ENCODE measurements around the gene GLRX2.

DNA sequence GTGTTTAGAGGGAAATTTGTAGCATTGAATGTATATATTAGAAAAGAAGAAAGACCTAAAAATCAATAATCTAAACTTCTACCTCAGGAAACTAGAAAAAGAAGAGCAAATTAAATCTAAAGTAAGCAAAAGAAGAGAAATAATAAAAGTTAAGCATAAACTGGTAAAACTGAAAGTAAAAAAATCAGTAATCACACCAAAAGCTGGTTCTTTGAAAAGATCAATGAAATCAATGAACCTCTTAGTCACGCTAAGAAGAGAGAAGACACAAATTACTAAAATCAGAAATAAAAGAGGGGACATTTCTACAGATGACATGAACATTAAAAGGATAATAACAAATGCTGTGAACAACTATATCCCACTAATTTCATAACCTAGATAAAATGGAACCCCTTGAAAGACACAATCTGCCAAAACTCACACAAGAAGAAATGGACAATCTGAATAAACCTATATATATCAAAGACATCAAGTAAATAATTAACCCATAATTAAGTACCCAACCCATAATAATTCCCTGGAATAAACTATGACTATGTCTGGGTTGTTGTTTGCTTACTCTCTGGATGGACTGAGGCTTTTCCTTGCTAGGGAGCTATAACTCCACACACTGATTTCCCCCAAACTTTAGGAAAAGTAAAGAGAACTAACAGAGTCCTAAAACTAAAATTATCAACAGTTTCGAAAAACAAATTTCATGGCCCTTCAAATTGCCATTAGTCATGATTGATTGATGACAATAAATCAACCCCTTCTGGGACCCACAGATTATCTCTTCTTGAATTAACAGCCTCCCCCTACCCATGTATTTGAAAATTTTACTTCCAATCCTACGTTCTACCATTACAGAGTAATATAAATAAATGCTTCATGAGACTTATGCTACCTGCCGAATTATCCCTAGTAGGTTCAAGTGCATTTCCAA lies 13.9 kb upstream of the GLRX2 start:
- TF ChIP-seq, protein P1, sequence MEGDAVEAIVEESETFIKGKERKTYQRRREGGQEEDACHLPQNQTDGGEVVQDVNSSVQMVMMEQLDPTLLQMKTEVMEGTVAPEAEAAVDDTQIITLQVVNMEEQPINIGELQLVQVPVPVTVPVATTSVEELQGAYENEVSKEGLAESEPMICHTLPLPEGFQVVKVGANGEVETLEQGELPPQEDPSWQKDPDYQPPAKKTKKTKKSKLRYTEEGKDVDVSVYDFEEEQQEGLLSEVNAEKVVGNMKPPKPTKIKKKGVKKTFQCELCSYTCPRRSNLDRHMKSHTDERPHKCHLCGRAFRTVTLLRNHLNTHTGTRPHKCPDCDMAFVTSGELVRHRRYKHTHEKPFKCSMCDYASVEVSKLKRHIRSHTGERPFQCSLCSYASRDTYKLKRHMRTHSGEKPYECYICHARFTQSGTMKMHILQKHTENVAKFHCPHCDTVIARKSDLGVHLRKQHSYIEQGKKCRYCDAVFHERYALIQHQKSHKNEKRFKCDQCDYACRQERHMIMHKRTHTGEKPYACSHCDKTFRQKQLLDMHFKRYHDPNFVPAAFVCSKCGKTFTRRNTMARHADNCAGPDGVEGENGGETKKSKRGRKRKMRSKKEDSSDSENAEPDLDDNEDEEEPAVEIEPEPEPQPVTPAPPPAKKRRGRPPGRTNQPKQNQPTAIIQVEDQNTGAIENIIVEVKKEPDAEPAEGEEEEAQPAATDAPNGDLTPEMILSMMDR (IDR thresholded peaks at IDR 0.05) = no peak
- no peak for TF ChIP-seq POLR2A (IDR thresholded peaks at IDR 0.05)

All from prostate gland (tissue), 2 donors.